HG02623 (cell line): ENCODE measurements around the gene SMARCA2.

ENCODE experiments used
- ATAC-seq: cut with Tn5 transposase; IDR thresholded peaks from one replicate; pipeline ENCODE4 v1.9.1; 2021; ENCODE audit warnings: moderate library complexity; ENCODE audit not compliant: unreplicated experiment

Gene SMARCA2

DNA sequence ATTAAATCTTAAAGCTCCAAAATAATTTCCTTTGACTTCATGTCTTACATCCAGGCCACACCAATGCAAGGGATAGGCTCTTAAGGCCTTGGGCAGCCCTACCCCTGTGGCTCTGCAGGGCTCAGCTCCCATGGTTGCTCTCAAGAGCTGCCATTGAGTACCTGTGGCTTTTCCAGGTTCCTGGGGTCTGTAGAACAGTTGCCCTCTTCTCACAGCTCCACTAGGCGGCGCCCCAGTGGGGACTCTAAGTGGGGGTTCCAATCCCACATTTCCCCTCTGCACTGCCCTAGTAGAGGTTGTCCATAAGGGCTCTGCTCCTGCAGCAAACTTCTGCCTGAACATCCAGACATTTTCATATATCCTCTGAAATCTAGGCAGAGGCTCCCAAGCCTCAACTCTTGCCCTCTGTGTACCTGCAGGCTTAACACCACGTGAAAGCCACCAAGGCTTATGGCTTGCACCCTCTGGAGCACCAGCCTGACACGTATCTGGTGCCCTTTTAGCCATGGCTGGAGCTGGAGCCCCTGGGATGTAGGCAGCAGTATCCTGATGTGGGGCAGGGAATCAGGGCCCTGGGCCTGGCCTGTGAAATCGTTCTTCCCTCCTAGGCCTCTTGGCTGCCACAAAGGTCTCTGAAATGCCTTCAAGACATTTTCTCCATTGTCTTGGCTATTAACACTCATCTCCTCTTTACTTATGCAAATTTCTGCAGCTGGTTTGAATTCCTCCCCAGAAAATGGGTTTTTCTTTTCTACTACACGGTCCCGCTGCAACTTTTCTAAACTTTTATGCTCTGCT, 185.1 kb downstream of the SMARCA2 start:
- ATAC-seq = no peak

DNA sequence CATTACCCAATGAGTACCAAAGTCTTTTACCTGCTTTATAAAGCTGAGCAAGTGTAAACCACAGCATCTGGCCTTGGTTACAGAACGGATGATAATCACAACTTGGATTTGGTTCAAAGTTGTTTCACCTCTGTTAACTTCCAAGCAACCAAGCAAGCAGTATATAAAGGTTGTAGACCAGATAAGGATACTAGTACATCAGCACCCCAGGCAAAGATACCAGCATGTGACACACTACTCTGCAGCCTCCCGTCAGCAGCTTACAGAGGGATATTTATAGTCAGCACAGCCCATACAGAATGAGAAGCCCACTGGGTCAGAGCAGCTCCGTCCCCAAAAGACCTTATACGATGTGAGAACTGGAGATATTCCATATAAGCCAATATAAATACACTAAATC, 193.3 kb downstream of the SMARCA2 start:
- no peak for ATAC-seq

DNA sequence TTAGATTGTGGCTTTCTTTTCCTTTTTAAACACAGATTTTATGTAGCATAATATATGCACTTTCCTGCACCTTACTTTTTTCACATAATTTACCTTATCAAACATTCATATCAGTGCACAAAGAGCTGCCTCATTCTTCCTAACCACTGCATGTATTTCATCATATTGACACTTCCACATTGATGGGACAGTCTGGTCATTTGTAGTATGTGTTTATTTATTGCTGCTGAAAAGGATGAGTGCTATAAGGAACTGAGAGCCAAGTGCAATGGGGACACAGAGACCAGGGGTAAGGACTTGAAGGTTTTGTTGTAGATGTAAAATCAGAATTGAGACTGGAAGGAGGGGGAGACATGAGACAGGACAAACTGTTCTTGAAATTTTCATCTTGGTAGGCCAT, 193.8 kb downstream of the SMARCA2 start:
- no peak for ATAC-seq

DNA sequence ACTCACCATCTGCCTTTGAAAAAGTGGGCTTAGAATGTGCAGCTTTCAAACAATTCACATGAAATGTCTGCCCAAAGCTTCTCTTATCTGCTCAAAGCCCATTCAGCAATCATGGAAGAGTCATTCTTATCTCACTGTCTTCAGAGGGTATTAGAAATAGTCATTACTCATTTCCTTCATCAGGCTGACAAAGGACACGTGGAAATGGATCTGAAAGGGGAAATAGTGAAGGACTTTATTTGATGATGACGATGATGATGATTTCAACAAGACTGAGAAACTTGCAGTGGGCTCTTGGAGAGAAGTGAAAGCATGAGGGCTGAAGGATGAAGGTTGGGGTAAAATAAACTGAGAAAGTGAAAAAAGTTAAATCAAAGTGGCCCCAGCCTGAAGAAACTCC, 194.3 kb downstream of the SMARCA2 start:
- no peak for ATAC-seq

DNA sequence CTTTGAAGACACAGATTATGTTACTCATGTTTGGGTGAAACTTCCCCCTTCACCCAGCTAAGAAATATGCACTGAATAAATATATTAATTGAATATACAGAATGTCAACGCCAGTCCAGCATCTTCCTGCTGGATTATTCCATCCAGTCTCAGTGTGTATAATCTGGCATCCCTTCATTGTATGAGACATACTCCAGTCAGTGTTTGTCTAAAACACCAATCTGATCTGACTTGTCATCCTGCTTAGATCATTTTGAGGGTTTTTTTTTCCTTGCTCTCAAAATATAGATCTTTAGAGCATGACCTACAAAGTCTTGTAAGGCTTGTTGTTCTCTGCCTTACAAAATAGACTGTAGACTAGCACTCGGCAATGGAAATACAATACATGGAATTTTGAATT, 195.1 kb downstream of the SMARCA2 start:
- no peak for ATAC-seq

DNA sequence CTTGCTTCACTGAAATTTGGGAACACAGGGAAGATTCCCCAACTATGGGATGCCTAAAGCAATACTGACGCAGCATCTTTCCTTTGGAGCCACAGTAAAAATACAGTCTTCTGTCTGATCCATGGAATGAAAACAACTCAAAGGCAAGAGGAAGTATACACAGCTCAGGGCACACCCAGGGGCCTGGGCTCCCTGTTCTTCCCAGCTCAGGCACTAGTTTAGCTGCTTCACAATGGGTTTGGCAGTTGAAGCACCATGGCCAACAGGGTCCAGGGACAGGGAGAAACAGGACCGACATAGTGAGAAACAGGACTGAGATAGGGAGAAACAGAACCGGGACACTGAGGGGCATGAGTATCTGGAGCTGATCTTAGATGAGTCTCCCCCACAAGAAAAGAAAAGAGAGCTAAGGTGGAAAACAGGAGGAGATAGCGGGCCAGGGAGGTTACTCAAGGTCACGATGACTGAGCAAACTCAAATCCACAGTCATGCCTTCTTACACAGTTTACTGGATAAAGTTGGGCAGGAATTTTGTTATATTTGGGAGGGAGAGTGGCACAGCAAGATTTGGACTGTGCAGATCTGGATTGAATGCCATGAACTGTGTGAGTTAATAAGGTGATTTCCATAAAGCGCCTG, 198.8 kb downstream of the SMARCA2 start:
- ATAC-seq = no peak

DNA sequence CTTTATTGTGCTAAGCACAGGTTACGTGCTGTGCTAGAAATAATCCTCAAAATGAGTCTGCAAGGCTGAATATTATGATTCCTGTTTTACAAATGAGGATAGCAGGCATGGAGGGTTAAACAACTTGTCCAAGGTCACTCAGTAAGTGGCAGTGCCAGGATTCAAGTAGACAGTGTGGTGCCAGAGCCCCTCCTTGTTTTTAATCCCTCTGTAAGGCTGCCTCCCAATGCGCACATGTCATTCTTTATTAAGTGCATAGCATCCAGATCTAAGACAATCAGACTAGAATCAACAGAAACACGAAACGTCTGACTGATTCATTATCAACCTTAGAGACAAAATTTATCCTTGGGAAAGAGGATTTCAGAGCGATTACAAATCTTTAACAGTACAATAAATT, 199.6 kb downstream of the SMARCA2 start:
- ATAC-seq = no peak

DNA sequence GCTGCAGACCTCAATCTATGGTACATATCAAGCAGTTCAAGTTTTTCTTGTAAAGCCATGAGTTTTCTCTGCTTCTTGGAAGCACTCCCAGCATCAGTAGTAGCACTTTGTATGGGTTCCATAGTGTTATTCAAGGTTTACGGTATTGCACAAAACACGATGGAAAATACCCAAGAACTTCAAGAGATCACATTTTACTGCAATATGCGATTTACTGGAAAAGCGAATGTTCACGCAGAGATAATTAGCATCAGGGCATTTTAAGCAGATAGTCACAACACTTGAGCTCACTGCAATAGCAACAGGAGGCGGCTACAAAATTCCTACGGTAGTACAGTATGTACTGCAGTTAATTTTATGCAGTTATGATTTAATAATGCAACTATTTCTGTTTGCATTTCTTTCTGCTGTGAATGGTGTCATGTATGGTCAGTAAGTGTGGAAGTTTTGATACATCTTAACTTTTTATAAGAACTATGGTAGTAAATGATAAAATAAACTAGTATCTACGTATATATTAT, 200.8 kb downstream of the SMARCA2 start:
- ATAC-seq = no peak

DNA sequence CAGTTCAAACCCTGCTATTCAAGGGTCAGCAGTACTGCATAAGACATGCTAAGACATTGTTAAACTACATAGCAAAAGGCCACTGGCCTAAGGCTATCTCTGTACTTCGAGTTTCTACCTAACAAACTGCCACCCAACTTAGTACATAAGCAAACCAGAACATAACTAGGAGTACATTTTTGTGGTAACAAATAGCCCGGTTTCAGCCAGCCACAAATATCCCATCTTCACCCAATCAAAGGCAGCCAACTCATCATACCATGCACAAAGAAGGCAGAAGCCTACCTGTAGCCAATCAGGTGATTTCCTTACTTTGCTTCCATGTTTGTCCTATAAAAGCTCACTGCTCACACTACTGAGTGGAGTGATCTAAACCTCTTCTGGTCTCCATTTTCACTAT, 201.4 kb downstream of the SMARCA2 start:
- ATAC-seq = no peak

DNA sequence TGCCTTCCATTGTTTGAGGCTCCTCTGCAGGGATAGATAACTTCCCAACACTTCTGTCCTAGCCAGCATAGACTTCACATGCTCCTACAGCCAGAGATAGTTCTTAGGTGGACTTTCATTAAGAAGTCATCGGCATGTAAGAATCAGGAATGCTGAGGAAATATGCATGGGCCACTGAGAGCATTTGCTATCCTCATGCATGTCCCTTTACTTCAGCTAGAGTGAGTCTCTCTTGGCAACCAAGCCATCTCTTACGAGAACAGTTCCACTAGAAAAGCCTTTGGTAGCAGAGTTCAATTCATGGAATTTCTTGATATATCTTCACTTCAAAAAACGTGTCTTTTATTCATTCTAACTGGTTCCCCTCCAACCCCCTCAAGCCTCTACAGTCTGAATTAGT, 202.4 kb downstream of the SMARCA2 start:
- ATAC-seq = no peak

DNA sequence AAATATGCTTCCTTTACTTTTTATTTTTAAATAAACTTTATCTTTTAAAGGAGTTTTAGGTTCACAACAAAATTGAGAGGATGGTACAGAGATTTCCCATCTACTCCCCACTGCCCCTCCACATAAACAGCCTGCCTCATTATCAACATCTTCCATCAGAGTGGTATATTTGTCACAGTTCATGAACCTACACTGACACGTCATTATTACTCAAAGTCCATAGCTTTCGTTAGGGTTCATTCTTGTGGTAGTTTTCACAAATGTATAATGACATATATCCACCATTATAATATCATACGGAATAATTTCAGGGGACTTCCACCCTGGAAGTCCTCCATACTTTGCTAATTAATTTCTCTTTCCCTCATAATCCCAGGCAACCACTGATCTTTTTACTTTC, 204.9 kb downstream of the SMARCA2 start:
- no peak for ATAC-seq

DNA sequence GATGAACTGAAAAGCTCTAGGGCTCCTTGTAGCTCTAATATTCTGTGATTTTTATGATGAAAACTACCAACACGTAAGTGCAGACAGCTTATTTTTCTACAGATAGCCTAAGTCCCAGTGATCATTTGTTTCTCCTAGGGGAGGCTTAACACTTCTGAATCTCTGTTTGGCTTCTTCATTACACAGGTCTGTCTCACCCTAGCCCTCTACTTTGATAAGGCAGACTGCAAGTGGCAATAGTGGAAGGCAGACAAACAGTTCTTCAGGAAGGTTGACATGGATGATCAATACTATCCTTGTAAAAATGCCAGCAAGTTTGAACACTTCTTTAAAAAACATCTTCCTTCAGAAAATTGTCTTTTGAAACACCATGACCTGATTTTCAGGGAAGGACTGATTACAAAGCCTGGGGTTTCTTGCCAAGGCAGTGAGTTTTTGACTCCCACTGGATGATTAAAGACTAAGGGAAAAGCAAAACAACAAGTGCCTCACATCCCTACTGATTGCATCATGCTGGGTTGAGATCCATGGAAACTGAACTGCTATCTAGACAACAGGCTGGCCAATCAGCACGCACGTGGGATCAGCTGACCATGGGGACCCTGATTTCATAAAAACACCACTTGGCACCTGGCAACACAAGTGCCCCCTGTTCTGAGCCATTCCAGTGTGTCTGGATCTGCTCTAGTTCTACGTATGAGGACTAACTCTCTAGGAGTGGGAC, 212.2 kb downstream of the SMARCA2 start:
- no peak for ATAC-seq

DNA sequence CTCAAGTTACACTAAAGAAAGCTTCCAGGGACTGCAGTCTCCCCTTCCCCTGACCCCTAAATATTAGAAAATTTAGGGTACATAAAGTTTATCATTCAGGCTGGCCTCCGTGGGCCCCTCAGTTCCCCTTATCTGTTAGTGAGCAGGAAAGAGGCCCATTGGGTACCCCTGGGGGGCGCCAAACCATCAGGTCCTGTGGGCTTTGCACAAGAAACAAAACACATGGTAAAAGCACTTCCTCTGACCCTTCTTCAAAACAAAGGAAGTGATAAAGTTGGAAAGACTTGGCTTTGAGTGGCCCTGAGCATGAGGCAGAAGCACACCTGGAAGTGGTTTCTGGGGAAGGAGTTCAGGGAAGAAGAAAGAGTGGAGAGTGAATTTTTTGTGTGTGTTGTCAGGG, 213.0 kb downstream of the SMARCA2 start:
- ATAC-seq = no peak

DNA sequence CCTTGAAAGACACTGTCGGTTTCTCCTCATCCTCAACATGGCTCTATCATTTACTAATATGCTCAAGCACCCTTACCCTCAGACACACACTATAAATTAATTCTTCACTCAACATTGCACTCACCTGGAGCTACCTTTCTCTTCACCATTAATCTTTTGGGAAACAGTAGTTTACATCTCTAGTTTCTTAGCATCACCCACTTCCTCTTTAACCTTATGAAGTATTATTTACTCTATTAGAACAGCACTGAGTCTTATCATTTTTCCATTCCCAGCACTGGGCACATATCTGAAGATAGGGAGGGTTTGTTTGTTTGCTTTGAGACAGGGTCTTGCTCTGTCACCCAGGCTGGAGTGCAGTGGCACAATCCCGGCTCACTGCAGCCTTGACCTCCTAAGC, 213.5 kb downstream of the SMARCA2 start:
- ATAC-seq = no peak

DNA sequence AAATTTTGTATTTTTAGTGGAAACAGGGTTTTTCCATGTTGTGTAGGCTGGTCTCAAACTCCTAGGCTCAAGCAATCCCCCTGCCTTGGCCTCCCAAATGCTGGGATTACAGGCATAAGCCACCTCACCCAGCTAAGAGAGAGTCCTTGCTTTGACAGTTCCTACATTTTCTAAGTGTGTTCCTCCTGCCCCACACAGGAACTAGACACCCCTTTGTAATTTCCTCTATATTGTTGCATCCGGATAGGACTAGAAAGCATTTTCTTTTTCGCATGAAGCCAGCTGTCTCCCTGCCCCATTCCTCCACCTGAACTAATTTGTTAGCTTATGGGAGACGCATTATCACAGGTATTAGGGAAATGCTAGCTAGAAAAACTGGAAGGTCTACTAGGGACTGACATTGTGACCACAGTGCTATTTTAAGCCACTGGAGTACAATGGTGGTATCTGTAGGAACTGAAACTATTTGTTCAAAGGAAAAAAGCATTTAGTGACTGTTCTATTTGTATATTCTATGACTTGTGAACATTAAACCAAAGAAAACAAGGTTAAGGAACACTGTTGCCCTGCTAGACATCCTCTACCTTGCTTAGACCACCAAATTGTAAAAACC, 214.1 kb downstream of the SMARCA2 start:
- ATAC-seq = no peak

DNA sequence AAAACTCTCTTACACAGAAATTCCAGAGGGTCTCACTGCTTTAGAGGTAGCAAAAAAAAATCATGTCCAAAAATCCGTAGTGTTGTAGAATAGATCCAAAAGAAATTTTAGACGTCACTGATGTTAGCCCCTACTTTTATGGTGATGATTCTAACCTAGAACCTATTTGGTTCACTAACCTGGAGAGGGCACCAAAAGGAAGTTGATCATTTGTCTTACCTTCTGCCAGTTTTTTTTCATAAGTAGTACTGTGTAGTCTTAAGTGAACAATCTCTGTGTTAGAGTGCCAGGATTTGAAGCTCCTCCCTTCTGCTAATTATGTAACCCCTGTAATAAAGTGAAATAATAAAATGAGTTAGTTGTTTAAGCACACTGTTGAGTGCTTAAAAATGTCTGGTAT, 215.2 kb downstream of the SMARCA2 start:
- ATAC-seq = no peak

DNA sequence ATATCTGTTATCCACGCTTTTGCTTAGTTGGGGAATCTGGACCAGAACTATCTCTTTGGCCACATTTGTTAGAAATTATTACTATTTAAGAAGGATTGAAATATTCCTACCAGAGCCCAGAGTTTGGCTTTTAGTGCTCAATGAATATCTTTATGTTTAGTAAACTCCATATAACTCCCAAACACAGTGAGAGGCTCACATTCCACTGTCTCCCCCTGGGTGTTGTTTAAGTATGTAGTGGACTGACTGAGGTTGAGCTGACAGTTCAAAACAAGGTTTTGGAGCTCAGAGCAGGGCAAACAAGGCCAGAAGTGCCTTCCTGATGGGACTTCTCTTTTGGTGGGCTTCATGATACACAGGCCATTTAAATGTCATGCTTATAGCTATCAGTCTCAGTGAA, 216.0 kb downstream of the SMARCA2 start:
- no peak for ATAC-seq

DNA sequence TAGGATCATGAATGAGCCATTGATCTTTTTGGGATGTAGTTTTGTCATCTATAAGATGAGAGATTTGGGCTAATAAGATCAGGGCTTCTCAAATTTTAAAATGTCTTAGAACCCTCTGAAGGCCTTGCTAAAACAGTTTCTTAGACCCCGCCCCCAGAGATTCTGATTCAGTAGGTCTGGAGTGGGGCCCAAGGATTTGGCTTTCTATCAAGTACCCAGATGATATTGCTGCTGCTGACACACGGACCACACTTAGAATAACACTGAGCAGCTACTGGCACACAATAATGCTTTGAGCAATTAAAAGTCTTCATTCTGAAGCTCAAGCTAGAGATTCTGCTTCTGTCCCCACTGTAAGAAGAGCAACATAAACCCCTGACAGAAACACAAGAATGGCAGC, 216.7 kb downstream of the SMARCA2 start:
- ATAC-seq = no peak

DNA sequence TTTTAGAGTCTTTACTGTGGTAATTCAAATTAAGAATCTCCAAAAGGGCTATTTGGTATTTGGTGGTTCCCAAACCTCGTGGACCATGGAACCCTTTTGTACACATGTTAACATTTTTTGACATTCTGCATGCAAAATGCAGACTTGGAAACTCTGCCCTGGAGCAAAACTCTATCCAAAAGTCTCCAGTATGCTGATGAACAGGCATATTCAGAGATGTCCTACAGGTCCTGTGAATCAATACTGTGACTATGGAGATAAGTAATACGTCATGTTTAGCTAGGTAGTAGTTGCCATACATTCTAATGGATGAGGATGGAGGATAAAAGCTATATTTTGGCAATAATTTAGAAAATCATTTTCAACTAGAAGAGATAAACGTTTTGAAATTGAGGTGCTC, 218.1 kb downstream of the SMARCA2 start:
- no peak for ATAC-seq

DNA sequence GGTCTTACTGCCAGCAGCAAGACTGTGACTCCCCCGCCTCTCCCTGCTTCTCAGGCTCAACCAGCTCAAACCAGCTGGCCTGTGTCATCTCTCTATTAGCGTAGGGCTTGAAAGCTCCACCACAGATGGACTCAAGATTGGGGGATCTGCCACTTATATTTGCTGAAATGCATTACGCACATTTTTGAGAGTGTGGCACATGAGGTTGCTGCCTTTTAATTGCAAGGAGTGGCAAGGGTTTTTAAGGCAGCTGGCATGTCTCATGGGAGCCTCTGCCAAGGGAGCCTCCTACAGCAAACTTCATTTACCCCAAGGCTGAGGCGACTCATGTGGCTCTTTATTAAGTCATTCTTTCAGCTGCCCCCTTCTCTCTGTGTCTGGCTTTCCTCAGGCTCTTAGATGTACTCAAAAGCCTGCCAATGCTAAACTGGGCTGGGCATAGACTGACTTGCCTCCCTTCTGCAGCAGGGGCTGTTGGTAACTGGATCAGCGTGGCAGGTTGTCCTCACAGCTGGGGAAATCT, 219.3 kb downstream of the SMARCA2 start:
- ATAC-seq = no peak

DNA sequence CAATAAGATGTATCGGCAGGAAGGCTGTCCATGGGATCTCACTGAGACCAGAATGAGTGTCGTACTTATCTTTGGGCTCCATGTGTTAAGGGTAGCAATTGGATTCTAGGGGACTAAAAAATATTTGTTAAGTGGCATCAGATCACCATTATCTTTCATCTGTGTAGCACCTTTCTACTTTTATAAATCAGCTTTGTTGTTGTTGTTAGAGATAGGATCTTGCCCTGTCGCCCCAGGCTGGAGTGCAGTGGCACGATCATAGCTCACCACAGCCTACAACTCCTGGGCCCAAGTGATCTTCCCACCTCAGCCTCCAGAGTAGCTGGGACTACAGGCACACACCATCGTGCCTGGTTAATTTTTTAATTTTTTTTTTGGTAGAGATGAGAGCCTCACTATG, 220.5 kb downstream of the SMARCA2 start:
- no peak for ATAC-seq
